ENCODE data around the gene ZNF423.

Gene ZNF423

GRCh38 chr16:49580751-49581303, 275.1 kb downstream of the ZNF423 start:
- Histone ChIP-seq H2AFZ (ENCODE audit: low read length) (no peak overlapping the region), H3K9ac (ENCODE audit: low read length) (no peak overlapping the region), H3K27me3 (ENCODE audit: insufficient read depth, low read length) (no peaks in the 10 kb centered on the region), H3K36me3 (ENCODE audit: insufficient read depth, low read length) (no peaks in the 10 kb centered on the region), H3K4me1 (ENCODE audit: insufficient read depth, low read length, severe bottlenecking) (no peaks in the 10 kb centered on the region), H3K79me2 (ENCODE audit: insufficient read depth, low read length) (no peaks in the 10 kb centered on the region), H3K9me2 (ENCODE audit: low read depth, low read length) (no peaks in the 10 kb centered on the region), H3K27ac (ENCODE audit: low read depth, low read length, poor library complexity, severe bottlenecking) (no peak overlapping the region), H4K20me1 (ENCODE audit: insufficient read depth, low read length) (no peaks in the 10 kb centered on the region), H3K9me3 (ENCODE audit: low read length) (no peaks in the 10 kb centered on the region), H3F3A (ENCODE audit: insufficient read depth, low read length) (no peaks in the 10 kb centered on the region), H3K4me2 (ENCODE audit: low read length) (no peak overlapping the region), H3K4me3 (ENCODE audit: low read depth, low read length, poor library complexity, severe bottlenecking) (no peak overlapping the region)
- TF ChIP-seq EZH2 (IDR thresholded peaks at IDR 0.05; ENCODE audit: borderline replicate concordance, low read length) (no peak), CTCF (IDR thresholded peaks at IDR 0.05; ENCODE audit: low read length) (no peak)

GRCh38 chr16:49578435-49579024, 277.4 kb downstream of the ZNF423 start:
- TF ChIP-seq EZH2 (IDR thresholded peaks at IDR 0.05; ENCODE audit: borderline replicate concordance, low read length) (no peak), CTCF (IDR thresholded peaks at IDR 0.05; ENCODE audit: low read length) (no peak)
- H3K4me2 ChIP-seq (ENCODE audit: low read length): no peak overlapping the region

GRCh38 chr16:49578018-49578417, 277.9 kb downstream of the ZNF423 start:
- Histone ChIP-seq H2AFZ (ENCODE audit: low read length) (no peak overlapping the region), H3K4me3 (ENCODE audit: low read depth, low read length, poor library complexity, severe bottlenecking) (no peak overlapping the region), H3K9me2 (ENCODE audit: low read depth, low read length) (no peaks in the 10 kb centered on the region), H3K9ac (ENCODE audit: low read length) (no peak overlapping the region), H3K79me2 (ENCODE audit: insufficient read depth, low read length) (no peaks in the 10 kb centered on the region), H3K4me2 (ENCODE audit: low read length) (no peak overlapping the region), H3F3A (ENCODE audit: insufficient read depth, low read length) (no peaks in the 10 kb centered on the region), H3K4me1 (ENCODE audit: insufficient read depth, low read length, severe bottlenecking) (no peaks in the 10 kb centered on the region), H3K36me3 (ENCODE audit: insufficient read depth, low read length) (no peaks in the 10 kb centered on the region), H4K20me1 (ENCODE audit: insufficient read depth, low read length) (no peaks in the 10 kb centered on the region), H3K9me3 (ENCODE audit: low read length) (0 out of 2 replicates have a peak, but pooled peaks cover 3% of the 10 kb centered on the region), H3K27ac (ENCODE audit: low read depth, low read length, poor library complexity, severe bottlenecking) (no peak overlapping the region), H3K27me3 (ENCODE audit: insufficient read depth, low read length) (0 out of 2 replicates have a peak, but pooled peaks cover 2% of the 10 kb centered on the region)
- TF ChIP-seq EZH2 (IDR thresholded peaks at IDR 0.05; ENCODE audit: borderline replicate concordance, low read length): no peak
- no peak for TF ChIP-seq CTCF (IDR thresholded peaks at IDR 0.05; ENCODE audit: low read length)

More at GRCh38 chr16:49578435-49579024, 277.4 kb downstream of the ZNF423 start:
- Histone ChIP-seq H3F3A (ENCODE audit: insufficient read depth, low read length) (no peaks in the 10 kb centered on the region), H3K9ac (ENCODE audit: low read length) (no peak overlapping the region), H3K9me3 (ENCODE audit: low read length) (no peaks in the 10 kb centered on the region), H4K20me1 (ENCODE audit: insufficient read depth, low read length) (no peaks in the 10 kb centered on the region), H2AFZ (ENCODE audit: low read length) (no peak overlapping the region), H3K27ac (ENCODE audit: low read depth, low read length, poor library complexity, severe bottlenecking) (no peak overlapping the region), H3K79me2 (ENCODE audit: insufficient read depth, low read length) (no peaks in the 10 kb centered on the region), H3K36me3 (ENCODE audit: insufficient read depth, low read length) (no peaks in the 10 kb centered on the region), H3K4me3 (ENCODE audit: low read depth, low read length, poor library complexity, severe bottlenecking) (no peak overlapping the region), H3K27me3 (ENCODE audit: insufficient read depth, low read length) (no peaks in the 10 kb centered on the region), H3K4me1 (ENCODE audit: insufficient read depth, low read length, severe bottlenecking) (no peaks in the 10 kb centered on the region), H3K9me2 (ENCODE audit: low read depth, low read length) (no peaks in the 10 kb centered on the region)
